HG02678 (cell line): ENCODE data around the gene S100A4.
"Not testable (repeated sequence)": the region's sequence is repeated elsewhere in the genome, so short reads cannot be mapped to it uniquely, and the experiment has no call there.

ENCODE experiments used
- ATAC-seq: cut with Tn5 transposase; IDR thresholded peaks from one replicate; pipeline ENCODE4 v1.9.1; 2021; ENCODE audit warnings: mild to moderate bottlenecking, moderate library complexity; ENCODE audit not compliant: unreplicated experiment

S100A4 gene

DNA sequence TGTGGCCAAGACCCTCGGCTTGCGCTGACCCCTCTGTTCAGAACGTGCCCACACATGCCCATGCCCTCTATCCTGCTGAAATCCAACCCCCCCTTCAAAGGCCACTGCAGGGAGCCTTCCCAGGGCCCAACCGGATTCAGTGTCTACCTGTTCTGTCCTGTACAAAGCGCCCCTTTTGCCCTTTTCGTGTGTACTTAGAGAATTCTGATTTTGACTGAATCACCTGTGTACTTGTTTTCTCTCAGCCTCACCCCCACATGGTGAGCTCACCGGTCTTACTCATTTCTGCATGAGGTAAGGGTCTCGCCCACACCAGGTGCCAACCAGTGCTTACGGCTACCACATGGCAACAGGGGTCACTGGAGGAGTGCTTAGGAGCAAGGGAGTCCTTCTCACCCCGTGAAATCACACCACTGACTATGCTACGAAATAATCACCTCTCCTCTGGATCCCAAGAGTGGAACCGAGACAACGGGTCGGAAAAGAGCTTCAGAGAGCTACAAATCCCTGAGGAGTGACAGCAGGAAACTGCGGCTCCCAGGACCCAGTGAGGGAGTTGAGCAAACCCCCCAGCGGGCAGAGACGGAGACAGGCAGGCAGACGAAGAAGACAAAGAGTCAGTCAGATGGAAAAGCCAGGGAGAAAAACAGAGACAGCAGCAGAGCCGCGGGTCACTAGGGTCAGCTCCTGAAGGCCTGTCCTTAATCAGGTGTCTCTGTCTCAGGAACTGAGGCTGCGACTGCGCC is 22.2 kb upstream of the S100A4 start:
- no peak for ATAC-seq

DNA sequence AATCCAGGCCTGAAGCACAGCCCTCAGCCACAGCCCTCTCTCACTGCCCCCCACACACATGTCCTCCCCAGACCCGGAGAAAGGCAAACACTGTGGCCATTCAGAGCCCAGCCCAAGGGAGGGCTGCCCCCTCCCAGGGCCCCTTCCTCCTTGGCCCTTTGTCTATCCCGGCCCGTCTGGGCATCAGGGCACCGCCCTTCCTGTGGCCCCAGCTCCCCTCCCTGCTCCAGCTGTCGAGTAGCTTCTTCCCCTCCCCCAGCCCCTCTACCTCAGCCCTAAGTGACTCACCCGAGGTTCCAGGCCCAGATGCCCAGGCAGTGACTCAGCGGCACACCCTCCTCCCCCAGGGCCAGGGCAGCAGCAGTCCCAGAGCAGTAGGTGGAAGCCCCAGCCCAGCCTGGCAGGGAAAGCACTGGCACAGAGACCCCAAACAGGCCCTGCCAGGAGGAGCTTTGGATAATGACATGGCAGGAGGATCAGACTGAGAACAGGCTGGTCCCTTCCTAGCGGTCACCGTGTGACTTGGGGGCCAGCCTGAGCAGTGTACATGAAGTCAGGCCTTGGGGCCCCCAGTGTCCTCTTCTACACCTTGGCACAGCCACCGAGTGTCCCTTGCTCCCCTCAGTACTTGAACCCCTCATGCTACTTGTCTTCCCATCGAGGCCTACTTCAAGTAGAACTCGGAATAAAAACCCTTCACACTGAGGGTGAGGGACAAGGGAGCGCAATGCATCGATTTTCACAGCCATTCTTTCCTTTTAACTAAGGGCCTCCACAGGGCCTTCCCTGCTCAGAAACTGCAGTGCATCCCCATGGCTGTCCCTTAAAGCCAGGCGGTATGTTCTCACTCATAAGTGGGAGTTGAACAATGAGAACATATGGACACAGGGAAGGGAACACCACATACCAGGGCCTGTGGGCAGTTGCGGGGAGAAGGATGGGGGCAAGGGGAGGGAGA is 21.1 kb upstream of the S100A4 start:
- peak; percentile 37 for ATAC-seq

DNA sequence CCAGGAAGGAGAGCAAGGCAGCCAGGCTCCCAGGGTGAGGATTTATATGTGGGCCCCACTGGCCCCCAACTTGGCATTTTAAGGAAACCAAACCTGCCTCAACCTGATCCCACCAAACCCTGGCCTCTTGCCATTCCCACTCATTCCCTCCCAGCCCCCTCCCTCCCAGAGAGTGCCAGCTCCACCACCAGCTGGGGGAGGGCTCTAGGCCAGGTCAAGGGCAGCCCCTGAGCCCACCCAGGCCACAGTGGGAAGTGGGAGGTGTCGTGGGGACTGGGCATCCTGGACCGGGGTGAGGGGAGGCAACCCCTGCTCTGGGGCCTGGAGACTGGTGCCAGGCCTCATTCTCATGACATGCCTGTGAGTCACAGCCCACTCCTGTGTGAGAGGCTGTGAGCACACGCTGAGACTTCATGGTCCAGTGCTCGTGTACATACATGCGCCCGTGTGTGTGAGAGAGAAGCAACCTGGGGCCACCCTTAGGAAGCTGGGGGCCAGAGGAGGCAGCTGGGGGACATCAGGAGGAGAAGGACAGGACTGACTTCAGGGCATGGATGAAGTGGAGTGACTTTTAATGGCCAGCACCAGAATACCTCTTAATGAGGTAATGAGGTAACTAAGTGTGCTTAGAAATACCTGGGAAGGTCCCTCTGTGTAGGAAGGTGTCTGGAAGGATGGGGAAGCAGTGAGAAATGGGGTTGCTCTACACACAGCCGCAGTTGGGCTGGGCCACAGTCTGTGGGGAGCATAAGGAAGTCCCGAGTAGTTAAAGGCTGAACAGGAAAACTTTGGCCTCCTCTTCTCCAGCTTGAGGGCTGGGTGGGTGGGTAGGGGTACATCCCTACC is 20.1 kb upstream of the S100A4 start, which contains the start of gene S100A2:
TSS of gene S100A2 (minus strand) at position 316 of the 846 bp plus-strand sequence. CDS start 1,967 bp downstream, outside the sequence.
- ATAC-seq = peak; percentile 41

DNA sequence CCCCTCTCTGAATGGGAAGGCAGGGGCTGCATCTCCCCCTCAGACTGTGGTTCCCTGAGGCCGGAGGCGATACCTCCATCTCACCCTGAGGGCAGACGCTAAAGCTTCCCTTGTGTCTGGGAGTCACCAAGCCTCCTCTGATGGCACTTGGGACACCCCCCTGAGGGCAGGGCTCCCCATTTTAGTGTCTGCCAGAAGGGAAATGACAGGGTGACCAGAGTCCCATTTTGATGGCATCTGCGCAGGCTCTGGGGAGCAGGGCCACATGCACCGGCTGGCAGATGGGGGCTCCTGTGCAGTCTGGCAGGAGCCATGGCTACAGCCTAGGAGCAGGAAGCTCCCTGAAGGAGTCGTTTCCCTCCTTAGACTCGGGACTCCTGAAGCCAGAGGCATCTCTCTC is 18.4 kb upstream of the S100A4 start:
- ATAC-seq = no peak

DNA sequence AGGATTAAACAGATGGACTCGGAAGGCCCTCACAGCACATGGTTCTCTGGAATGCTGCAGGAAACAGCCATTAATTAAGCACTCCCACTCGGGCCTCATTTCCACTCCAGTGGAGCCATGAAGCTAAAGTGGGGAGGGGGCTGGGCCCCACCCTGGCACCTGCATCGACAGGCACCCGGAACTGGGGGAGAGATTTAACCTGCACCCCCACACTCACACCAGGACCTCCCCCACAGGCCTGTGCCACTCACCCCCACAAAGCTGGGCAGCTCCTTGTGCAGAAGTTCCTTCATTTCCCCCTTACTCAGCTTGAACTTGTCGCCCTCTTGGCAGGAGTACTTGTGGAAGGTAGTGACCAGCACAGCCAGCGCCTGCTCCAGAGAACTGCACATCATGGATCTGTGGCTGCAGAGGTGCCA is 17.9 kb upstream of the S100A4 start:
- no peak for ATAC-seq

DNA sequence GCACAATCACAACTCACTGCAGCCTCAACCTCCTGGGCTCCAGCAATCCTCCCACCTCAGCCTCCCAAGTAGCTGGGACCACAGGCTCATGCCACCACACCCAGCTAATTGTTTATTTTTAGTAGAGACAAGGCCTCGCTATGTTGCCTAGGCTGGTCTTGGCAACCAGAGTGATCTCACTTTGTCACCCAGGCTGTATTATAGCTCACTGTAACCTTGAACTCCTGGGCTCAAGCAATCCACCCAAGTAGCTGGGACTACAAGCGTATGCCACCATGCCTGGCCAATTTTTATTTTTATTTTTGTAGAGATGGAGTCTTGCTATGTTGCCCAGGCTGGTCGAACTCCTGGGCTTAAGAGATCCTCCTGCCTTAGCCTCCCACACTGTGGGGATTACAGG is 16.4 kb upstream of the S100A4 start:
- ATAC-seq = not testable (repeated sequence)

DNA sequence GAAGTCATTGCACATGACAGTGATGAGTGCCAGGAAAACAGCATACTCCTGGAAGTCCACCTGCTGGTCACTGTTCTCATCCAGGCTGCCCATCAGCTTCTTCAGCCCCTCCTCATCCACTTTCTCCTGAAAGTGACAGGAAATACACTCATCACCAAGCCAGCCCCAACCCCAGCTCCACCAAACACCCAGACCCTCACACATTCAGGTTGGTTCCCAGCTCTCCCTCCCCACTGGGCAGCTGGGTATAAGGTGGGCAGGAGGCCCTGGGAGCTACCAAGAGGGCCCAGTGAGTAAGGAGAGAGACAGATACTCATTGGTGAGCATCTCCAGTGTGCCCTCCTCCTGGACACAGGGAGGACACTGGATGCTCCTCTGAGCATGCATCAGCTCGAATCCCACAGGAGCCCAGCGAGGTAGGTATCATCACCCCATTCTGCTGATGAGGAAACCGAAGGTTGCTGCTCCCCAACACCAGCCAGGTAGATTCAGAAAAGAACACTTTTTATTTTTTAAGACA is 15.9 kb upstream of the S100A4 start:
- ATAC-seq = no peak

DNA sequence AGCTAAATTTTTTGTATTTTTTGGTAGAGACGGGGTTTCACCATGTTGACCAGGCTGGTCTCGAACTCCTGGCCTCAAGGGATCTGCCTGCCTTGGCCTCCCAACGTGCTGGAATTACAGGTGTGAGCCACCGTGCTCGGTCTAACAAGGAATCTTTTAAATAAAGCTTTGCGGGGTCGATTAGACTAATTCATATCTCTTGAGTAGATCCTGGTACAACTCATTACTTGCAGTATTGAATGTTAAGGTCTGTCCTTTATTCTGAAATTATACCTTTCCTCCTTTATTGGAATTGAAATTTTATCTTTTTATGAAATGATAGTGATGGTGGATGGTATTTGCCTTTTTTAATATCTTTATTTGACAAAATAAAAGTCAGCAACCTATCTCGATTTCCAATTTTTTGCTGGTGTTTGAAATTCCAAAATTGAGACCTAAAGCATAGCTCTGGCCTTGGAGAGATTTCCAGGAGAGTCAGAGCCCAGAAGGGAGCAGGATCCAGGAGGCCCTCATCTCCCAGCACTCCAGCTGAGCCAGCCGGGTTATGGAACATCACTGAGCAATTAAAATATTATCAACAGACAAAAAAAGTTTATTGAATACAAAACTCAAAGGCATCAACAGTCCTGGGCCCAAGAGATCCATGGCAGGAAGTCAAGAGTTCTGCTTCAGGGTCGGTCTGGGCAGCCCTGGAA is 15.3 kb upstream of the S100A4 start:
- no peak for ATAC-seq

DNA sequence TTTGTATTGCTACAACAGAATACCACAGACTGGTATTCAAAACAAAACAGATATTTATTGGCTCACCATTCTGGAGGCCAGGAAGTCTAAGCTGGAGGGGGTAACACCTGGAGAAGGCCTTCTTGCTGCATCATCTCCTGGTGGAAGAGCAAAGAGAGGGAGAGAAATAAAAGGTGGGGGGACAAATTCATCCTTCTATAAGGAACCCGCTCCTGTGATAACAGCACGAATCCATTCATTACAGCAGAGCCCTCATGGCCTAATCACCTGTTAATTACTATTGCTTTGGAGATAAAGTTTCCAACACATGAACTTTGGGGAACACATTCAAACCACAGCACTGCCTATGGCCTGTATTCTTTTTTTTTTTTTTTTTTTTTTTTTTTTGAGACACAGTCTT is 14.6 kb upstream of the S100A4 start:
- no peak for ATAC-seq

DNA sequence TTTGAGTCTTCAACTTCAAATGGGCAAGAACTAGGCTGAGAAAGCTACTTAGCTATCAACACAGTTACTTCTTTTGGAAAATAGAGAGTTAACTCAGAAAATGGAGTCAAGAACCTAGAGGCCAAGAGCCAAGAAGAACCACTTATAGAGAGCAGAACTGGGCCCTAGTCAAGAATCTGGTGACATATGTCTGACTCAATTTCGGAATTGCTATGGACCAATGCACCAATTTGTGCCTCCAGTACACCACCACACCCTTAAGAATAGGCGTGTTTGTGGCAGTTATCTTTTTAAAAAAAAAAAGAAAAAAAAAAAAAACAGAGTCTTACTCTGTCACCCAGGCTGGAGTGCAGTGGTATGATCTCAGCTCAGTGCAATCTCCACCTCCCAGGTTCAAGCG is 12.3 kb upstream of the S100A4 start:
- no peak for ATAC-seq

DNA sequence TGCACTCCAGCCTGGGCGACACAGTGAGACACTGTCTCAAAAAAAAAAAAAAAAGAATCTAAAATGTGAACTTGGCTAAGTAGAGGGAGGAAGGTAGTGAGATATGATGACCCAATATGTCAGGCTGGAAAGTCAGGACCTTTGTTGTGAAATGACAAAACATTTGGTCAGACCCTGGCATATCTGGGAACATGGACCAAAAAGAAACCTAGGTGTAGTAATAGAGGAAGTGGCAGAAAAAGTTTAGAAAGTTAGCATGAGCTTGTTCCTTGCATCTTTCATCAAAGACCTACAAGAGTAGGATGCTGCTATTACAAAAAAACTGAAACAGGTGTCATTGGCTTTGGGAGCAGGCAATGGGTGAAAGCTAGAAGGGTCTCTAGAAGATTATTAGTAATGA is 10.7 kb upstream of the S100A4 start:
- no peak for ATAC-seq

DNA sequence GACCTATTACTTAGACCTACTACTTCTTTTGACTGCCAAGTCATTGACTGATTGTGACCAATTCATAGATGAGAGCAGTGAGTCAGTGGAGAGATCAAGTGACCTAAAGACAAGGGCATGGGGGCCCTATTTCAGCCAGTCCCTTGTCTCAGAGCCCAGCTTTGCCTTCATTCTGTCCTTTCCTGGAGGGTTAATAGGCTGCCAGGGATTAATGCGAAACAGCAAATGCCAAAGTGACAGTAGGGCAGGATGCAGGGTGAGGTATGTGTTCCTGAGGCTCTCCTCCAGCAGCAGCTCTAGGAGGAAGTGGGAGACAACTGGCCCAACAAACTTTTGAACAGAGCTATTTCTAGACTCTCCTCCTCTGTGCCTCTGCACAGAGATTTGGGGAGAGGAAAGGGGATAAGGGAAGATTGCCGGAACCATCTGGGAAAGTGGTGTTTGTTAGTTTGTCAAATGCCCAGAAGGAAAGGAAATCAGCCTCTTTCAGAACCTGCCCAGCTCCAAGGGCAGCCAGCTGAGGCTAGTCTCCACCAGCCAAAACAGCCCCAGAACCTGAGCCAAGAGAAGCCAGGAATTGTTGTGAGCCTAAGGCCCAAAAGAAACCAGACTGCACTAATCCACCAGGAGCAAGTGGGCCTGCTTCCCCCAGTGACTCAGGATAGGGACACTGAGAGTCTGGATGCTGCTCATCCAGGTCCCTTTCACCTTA is 8.4 kb upstream of the S100A4 start:
- no peak for ATAC-seq

DNA sequence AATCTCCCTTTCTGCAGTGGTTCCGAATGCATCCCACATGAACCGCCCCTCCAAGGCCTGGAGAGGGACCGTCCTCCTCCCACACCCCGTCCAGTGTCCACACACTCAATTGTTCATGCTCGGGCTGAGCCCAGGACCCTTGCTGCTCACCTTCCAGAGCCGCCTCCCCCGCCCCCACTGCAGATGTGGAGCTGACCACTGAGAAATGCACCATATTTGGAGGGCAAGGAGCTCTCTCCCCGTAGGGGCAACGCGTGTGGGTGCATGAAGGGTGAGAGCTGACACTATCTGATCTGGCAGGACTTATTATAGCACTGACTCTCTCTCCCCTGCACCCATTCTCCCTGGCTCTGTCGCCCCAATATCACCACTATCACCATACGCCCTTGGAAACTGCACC is 7.5 kb upstream of the S100A4 start:
- no peak for ATAC-seq

DNA sequence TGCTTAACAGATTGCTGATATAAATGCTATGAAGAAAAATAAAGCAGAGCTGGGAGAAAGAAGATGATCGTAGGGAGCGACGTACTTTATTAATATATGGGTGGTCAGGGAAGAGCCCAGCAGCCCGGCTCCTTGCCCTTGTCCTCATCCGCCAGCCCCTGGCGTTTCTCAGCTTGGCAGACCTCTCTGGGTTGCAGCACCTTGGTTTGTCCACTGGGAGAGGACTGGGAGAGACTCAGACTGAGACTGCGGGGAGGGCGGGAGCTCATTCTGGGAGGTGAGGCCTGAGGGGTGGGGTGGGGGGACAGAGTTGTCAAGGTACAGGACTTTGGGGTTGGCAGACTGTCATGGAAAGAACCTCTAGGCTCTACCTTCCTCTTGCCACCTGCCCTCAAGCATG is 6.7 kb upstream of the S100A4 start:
- ATAC-seq = no peak

DNA sequence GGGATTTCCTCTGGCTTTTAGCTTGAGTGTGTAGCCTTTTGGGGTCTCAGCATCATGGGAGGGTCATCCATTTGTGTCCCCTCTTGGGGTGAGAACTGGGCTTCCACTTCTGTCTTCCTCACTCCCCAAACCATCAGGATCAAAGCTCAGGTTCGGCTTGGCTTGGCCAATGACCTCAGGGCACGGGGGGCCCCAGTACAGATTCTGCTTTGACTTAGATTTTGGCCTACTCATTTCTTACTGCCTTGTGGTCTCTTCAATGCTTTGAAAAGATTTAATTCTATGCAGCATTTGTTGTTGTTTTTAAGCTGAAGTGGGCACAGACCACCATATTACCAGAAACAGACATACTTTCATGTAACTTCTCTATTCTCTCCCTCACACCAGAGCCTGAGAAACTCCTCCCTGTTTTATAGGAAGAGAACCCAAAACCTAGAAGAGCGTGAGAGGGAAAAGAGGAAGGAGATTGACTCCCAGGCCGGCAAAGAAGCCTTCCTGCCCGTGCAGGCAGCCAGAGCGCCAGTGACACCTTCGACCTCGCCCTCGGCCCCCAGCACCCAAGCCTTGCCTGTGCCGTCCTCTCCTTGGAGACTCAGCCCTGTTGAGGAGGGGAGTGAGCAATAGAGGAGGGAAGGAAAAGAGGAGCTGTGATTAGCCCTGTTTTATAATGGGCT is 5.4 kb upstream of the S100A4 start:
- no peak for ATAC-seq

DNA sequence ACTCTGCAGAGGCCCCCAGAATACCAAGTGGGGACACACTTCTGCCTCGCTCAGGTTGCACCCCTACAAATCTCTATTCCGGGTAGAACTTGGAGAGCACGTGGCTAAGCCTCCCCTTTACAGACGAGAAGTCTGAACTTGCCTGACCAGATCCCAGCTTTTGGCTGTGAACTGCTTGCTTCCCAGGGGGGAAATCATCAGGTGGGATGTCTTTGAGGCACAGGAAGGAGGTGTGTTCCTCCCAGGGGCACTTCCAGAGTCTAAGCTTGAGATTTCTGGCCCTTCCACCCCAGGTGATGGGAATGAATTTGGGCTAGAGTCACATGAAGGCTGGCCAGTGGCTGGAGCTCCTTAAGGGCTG is 4.8 kb upstream of the S100A4 start:
- no peak for ATAC-seq

DNA sequence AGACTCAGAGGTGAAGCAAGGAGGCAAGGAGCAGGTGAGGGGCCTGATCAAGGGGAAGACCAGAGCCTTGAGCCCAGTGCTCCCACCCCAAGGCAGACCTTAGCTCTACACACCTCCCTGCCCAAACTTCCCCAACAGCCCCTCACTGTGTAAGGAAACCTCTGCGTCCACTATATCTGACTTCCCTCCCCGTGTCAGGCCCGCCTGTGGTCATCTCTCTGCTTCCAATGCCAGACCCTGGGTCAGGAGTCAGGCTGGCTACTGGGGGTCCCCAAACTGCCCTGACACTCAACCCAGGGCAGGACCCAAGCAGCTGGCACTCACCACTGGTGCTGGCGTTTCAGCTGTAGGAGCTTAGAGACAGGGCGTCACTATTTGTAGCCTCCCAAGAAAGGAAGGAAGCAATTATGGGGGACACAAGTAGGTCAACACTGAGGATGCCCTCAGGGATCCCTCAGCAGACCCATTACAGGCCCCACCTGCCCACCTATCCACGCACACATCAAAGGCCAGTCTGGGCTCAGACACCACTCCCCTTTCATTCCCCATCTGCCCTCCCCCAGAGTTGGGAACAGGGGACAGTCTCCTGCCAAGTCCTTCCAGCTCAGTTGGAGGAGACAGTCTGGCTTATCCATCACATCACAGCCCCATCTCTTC is 4.3 kb upstream of the S100A4 start:
- no peak for ATAC-seq
